WTC11 (cell line): ENCODE results near the gene CRELD1. TPM values are rescaled to one million over a fixed set of nuclear protein-coding genes. Genes with fewer than 3 reads are reported as not detected.

ENCODE experiments used
- ELF4 ChIP-seq: sonication (generic); formaldehyde crosslinking; IDR thresholded peaks from 2 replicates; pipeline ENCODE4 v1.8.1; 2022; ENCODE audit warnings: low read depth, mild to moderate bottlenecking, moderate library complexity, missing genetic modification reagents
- ETV6 ChIP-seq: sonication (generic); formaldehyde crosslinking; IDR thresholded peaks from 2 replicates; pipeline ENCODE4 v1.8.1; 2022; ENCODE audit warnings: mild to moderate bottlenecking, missing genetic modification reagents
- FOXJ3 ChIP-seq: sonication (generic); formaldehyde crosslinking; IDR thresholded peaks from 2 replicates; pipeline ENCODE4 v1.9.0; 2021; ENCODE audit warnings: missing genetic modification reagents, mild to moderate bottlenecking, borderline replicate concordance
- FOXP1 ChIP-seq: sonication (generic); formaldehyde crosslinking; IDR thresholded peaks from 2 replicates; pipeline ENCODE4 v1.8.0; 2022; ENCODE audit warnings: missing genetic modification reagents, mild to moderate bottlenecking, moderate library complexity, borderline replicate concordance
- IRF2 ChIP-seq: sonication (generic); formaldehyde crosslinking; IDR thresholded peaks from 2 replicates; pipeline ENCODE4 v1.8.0; 2022; ENCODE audit warnings: low read depth, missing genetic modification reagents, borderline replicate concordance
- JUN ChIP-seq: sonication (generic); formaldehyde crosslinking; IDR thresholded peaks from 2 replicates; pipeline ENCODE4 v1.8.0; 2023; ENCODE audit warnings: mild to moderate bottlenecking, missing genetic modification reagents
- OVOL2 ChIP-seq: fragments of 250-450 bp; sonication (Bioruptor Pico); IDR thresholded peaks from 2 replicates; pipeline ENCODE4 v1.9.0; 2021; ENCODE audit warnings: mild to moderate bottlenecking, borderline replicate concordance
- PRDM15 ChIP-seq: sonication (generic); formaldehyde crosslinking; IDR thresholded peaks from 2 replicates; pipeline ENCODE4 v1.8.0; 2022; ENCODE audit warnings: missing genetic modification reagents
- SOX15 ChIP-seq: fragments of 250-450 bp; sonication (Bioruptor Pico); IDR thresholded peaks from 2 replicates; pipeline ENCODE4 v1.9.0; 2021; ENCODE audit warnings: mild to moderate bottlenecking
- SP1 ChIP-seq: sonication (generic); formaldehyde crosslinking; conservative IDR thresholded peaks from 2 replicates; pipeline ENCODE4 v1.8.1; 2022; ENCODE audit warnings: missing genetic modification reagents
- USF1 ChIP-seq: sonication (generic); formaldehyde crosslinking; IDR thresholded peaks from 2 replicates; pipeline ENCODE4 v1.8.0; 2022; ENCODE audit warnings: mild to moderate bottlenecking, missing genetic modification reagents
- ZMAT4 ChIP-seq: fragments of 250-450 bp; sonication (Bioruptor Pico); IDR thresholded peaks from 2 replicates; pipeline ENCODE4 v1.9.0; 2021; ENCODE audit warnings: mild to moderate bottlenecking
- ZNF317 ChIP-seq: sonication (generic); formaldehyde crosslinking; IDR thresholded peaks from 2 replicates; pipeline ENCODE4 v1.8.1; 2023; ENCODE audit warnings: low read depth, mild to moderate bottlenecking, moderate library complexity, missing genetic modification reagents, borderline replicate concordance
- ZNF416 ChIP-seq: fragments of 250-450 bp; sonication (Bioruptor Pico); IDR thresholded peaks from 2 replicates; pipeline ENCODE4 v1.9.0; 2021; ENCODE audit warnings: mild to moderate bottlenecking, inconsistent platforms
- ZNF512 ChIP-seq: sonication (generic); formaldehyde crosslinking; IDR thresholded peaks from 2 replicates; pipeline ENCODE4 v1.8.1; 2022; ENCODE audit warnings: missing genetic modification reagents, borderline replicate concordance
- total RNA-seq: library from RNA; stranded (reverse); gene quantifications from 3 replicates; pipeline ENCODE4 v1.2.3, GENCODE V29; 2021
- TF ChIP-seq, protein P1 (sequence below): sonication (generic); formaldehyde crosslinking; IDR thresholded peaks from 2 replicates; pipeline ENCODE4 v1.8.1; 2023; ENCODE audit warnings: mild to moderate bottlenecking, missing genetic modification reagents, moderate library complexity
- TF ChIP-seq, protein P2 (sequence below): sonication (generic); formaldehyde crosslinking; IDR thresholded peaks from 2 replicates; pipeline ENCODE4 v1.8.0; 2022; ENCODE audit warnings: mild to moderate bottlenecking, missing genetic modification reagents
- TF ChIP-seq, protein P3 (sequence below): fragments of 250-450 bp; sonication (Bioruptor Pico); conservative IDR thresholded peaks from 2 replicates; pipeline ENCODE4 v1.9.0; 2021; ENCODE audit warnings: mild to moderate bottlenecking
- TF ChIP-seq, protein P4 (sequence below): sonication (generic); formaldehyde crosslinking; IDR thresholded peaks from 2 replicates; pipeline ENCODE4 v1.8.1; 2023; ENCODE audit warnings: mild to moderate bottlenecking, missing genetic modification reagents
- TF ChIP-seq, protein P5 (sequence below): sonication (generic); formaldehyde crosslinking; IDR thresholded peaks from 2 replicates; pipeline ENCODE4 v1.8.1; 2022; ENCODE audit warnings: mild to moderate bottlenecking, moderate library complexity, missing genetic modification reagents

CRELD1 gene
- total RNA-seq, 1 experiment from 2014 or later = 18.8 TPM

- peak; percentile 31 for TF ChIP-seq PRDM15
- TF ChIP-seq, protein P1, sequence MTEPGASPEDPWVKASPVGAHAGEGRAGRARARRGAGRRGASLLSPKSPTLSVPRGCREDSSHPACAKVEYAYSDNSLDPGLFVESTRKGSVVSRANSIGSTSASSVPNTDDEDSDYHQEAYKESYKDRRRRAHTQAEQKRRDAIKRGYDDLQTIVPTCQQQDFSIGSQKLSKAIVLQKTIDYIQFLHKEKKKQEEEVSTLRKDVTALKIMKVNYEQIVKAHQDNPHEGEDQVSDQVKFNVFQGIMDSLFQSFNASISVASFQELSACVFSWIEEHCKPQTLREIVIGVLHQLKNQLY (CRISPR knock-in tag) = no peak
- no peak for TF ChIP-seq IRF2 (CRISPR knock-in tag)
- TF ChIP-seq ETV6 (CRISPR knock-in tag) = no peak; the same call in 1 of the 2 replicates
- TF ChIP-seq, protein P2, sequence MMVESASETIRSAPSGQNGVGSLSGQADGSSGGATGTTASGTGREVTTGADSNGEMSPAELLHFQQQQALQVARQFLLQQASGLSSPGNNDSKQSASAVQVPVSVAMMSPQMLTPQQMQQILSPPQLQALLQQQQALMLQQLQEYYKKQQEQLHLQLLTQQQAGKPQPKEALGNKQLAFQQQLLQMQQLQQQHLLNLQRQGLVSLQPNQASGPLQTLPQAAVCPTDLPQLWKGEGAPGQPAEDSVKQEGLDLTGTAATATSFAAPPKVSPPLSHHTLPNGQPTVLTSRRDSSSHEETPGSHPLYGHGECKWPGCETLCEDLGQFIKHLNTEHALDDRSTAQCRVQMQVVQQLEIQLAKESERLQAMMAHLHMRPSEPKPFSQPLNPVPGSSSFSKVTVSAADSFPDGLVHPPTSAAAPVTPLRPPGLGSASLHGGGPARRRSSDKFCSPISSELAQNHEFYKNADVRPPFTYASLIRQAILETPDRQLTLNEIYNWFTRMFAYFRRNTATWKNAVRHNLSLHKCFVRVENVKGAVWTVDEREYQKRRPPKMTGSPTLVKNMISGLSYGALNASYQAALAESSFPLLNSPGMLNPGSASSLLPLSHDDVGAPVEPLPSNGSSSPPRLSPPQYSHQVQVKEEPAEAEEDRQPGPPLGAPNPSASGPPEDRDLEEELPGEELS (CRISPR knock-in tag) = peak; percentile 97
- TF ChIP-seq ZNF317 = no peak
- TF ChIP-seq, protein P3, sequence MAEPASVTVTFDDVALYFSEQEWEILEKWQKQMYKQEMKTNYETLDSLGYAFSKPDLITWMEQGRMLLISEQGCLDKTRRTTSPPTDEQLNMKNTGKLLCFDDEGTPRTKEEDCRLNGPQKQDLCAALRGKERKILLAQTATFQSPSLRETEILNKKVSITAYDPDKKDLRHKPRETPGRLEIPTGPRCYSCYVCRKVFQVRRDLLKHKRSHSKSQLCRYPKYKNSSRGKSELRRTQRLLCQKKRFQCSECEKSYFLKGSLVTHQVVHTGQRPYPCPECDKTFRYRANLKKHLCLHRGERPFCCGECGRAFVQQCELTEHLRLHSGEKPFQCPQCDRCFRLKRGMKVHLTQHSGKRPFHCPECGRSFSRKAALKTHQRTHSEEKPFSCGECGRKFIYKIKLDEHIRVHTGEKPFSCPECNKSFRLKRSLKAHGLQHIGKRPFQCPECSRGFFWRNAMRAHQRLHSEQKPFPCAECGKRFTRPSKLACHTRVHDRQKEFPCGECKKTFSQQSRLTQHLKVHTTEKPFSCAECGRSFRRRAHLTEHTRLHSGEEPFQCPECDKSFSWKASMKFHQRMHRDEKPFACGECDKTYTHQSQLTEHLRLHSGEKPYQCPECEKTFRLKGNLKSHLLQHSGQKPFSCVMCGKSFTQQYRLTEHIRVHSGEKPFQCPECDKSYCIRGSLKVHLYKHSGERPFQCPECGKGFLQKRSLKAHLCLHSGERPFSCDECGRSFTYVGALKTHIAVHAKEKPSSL (CRISPR knock-in tag) = no peak
- no peak for TF ChIP-seq ZNF416 (CRISPR knock-in tag)
- TF ChIP-seq SP1 (CRISPR knock-in tag) = peak; percentile 61; the same call in 1 of the 2 replicates
- no peak for TF ChIP-seq ZNF512
- TF ChIP-seq, protein P4, sequence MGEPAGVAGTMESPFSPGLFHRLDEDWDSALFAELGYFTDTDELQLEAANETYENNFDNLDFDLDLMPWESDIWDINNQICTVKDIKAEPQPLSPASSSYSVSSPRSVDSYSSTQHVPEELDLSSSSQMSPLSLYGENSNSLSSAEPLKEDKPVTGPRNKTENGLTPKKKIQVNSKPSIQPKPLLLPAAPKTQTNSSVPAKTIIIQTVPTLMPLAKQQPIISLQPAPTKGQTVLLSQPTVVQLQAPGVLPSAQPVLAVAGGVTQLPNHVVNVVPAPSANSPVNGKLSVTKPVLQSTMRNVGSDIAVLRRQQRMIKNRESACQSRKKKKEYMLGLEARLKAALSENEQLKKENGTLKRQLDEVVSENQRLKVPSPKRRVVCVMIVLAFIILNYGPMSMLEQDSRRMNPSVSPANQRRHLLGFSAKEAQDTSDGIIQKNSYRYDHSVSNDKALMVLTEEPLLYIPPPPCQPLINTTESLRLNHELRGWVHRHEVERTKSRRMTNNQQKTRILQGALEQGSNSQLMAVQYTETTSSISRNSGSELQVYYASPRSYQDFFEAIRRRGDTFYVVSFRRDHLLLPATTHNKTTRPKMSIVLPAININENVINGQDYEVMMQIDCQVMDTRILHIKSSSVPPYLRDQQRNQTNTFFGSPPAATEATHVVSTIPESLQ (CRISPR knock-in tag) = no peak
- no peak for TF ChIP-seq FOXJ3 (CRISPR knock-in tag)
- TF ChIP-seq ZMAT4 (CRISPR knock-in tag) = no peak
- TF ChIP-seq JUN = peak; percentile 90
- TF ChIP-seq SOX15 (CRISPR knock-in tag) = no peak
- TF ChIP-seq FOXP1 (CRISPR knock-in tag) = peak; percentile 91
- TF ChIP-seq, protein P5, sequence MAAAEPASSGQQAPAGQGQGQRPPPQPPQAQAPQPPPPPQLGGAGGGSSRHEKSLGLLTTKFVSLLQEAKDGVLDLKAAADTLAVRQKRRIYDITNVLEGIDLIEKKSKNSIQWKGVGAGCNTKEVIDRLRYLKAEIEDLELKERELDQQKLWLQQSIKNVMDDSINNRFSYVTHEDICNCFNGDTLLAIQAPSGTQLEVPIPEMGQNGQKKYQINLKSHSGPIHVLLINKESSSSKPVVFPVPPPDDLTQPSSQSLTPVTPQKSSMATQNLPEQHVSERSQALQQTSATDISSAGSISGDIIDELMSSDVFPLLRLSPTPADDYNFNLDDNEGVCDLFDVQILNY (CRISPR knock-in tag) = peak; percentile 68; the same call in 1 of the 2 replicates
- no peak for TF ChIP-seq OVOL2
- no peak for TF ChIP-seq USF1
- TF ChIP-seq ELF4 (CRISPR knock-in tag) = 0 out of 2 replicates have a peak, but pooled peaks have one; percentile 61
Measured at GRCh38 chr3:9915254-9916141, 18.1 kb upstream of the CRELD1 start (continued).
